Measurements from ENCODE around the gene ZNF629.
A peak's percentile ranks its signal among the peaks of the same experiment; 100 is the strongest.

Gene ZNF629

GRCh38 chr16:30782486-30783279, 4.3 kb downstream of the ZNF629 start:
- H3K9me3 Mint-ChIP-seq, result no peaks in the 10 kb centered on the region
- DNase-seq (ENCODE audit: low spot score in 2 of 2) (no peak), ATAC-seq (replicated peaks; ENCODE audit: extremely low read depth, poor library complexity, severe bottlenecking) (no peak)
- peaks cover 4% of the 10 kb centered on the region for H3K36me3 Mint-ChIP-seq (ENCODE audit: insufficient read depth)
- H3K27me3 Mint-ChIP-seq, result peaks cover 23% of the 10 kb centered on the region
- no peak overlapping the region for H3K4me3 Mint-ChIP-seq
- H3K4me1 Mint-ChIP-seq, result peaks cover 11% of the 10 kb centered on the region
- no peak overlapping the region for H3K27ac Mint-ChIP-seq (ENCODE audit: low read depth)

DNA sequence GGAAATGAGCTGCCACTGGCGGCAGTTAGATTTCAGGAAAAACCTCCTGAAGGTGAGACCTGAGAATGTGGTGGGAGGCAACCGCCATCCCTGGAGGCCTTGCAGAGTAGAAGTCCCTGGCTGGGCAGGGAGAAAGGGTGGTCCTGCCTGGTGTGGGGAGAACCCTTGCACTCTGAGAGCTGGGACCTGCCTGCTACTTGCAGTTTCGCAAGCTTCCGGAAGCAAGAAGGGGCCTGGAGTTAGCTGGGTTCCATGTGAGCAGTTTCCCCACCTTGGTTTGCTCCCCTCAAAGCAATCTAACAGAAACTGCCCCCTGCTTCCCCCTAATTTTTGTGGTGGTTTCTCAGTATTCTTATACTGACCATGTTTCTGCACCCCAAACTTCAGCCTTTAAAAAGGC, 6.5 kb downstream of the ZNF629 start:
- no peak for ATAC-seq (replicated peaks; ENCODE audit: extremely low read depth, poor library complexity, severe bottlenecking)
- no peak overlapping the region for H3K27ac Mint-ChIP-seq (ENCODE audit: low read depth)
- H3K27me3 Mint-ChIP-seq, result peaks cover 8% of the 10 kb centered on the region
- no peak overlapping the region for H3K4me3 Mint-ChIP-seq
- peaks cover 2% of the 10 kb centered on the region for H3K36me3 Mint-ChIP-seq (ENCODE audit: insufficient read depth)
- peaks cover 17% of the 10 kb centered on the region for H3K4me1 Mint-ChIP-seq
- no peaks in the 10 kb centered on the region for H3K9me3 Mint-ChIP-seq
- no peak for DNase-seq (ENCODE audit: low spot score in 2 of 2)

GRCh38 chr16:30780021-30780420, 7.0 kb downstream of the ZNF629 start:
- H3K27ac Mint-ChIP-seq (ENCODE audit: low read depth), result no peak overlapping the region
- no peak for ATAC-seq (replicated peaks; ENCODE audit: extremely low read depth, poor library complexity, severe bottlenecking)

GRCh38 chr16:30779596-30779995, 7.4 kb downstream of the ZNF629 start:
- peaks cover 6% of the 10 kb centered on the region for H3K36me3 Mint-ChIP-seq (ENCODE audit: insufficient read depth)
- peaks cover 21% of the 10 kb centered on the region for H3K4me1 Mint-ChIP-seq
- H3K4me3 Mint-ChIP-seq, result no peak overlapping the region
- H3K27me3 Mint-ChIP-seq, result no peaks in the 10 kb centered on the region
- no peaks in the 10 kb centered on the region for H3K9me3 Mint-ChIP-seq
- H3K27ac Mint-ChIP-seq (ENCODE audit: low read depth), result no peak overlapping the region
- no peak for ATAC-seq (replicated peaks; ENCODE audit: extremely low read depth, poor library complexity, severe bottlenecking)
- DNase-seq (ENCODE audit: low spot score in 2 of 2), result no peak

More at GRCh38 chr16:30780021-30780420, 7.0 kb downstream of the ZNF629 start:
- Mint-ChIP-seq H3K9me3 (no peaks in the 10 kb centered on the region), H3K27me3 (peaks cover 3% of the 10 kb centered on the region), H3K36me3 (ENCODE audit: insufficient read depth) (peaks cover 6% of the 10 kb centered on the region), H3K4me3 (no peak overlapping the region), H3K4me1 (peaks cover 17% of the 10 kb centered on the region)
- DNase-seq (ENCODE audit: low spot score in 2 of 2), result no peak

GRCh38 chr16:30778549-30779244, 8.3 kb downstream of the ZNF629 start:
- no peak overlapping the region for H3K27ac Mint-ChIP-seq (ENCODE audit: low read depth)
- ATAC-seq (replicated peaks; ENCODE audit: extremely low read depth, poor library complexity, severe bottlenecking) (no peak), DNase-seq (ENCODE audit: low spot score in 2 of 2) (no peak)
- no peaks in the 10 kb centered on the region for H3K9me3 Mint-ChIP-seq
- H3K4me3 Mint-ChIP-seq, result no peak overlapping the region
- no peaks in the 10 kb centered on the region for H3K27me3 Mint-ChIP-seq
- H3K4me1 Mint-ChIP-seq, result peaks cover 23% of the 10 kb centered on the region
- H3K36me3 Mint-ChIP-seq (ENCODE audit: insufficient read depth), result peaks cover 7% of the 10 kb centered on the region

GRCh38 chr16:30777591-30778297, 9.3 kb downstream of the ZNF629 start:
- Mint-ChIP-seq H3K4me1 (peaks cover 30% of the 10 kb centered on the region), H3K4me3 (no peak overlapping the region), H3K9me3 (no peaks in the 10 kb centered on the region), H3K27me3 (no peaks in the 10 kb centered on the region), H3K36me3 (ENCODE audit: insufficient read depth) (peaks cover 10% of the 10 kb centered on the region), H3K27ac (ENCODE audit: low read depth) (no peak overlapping the region)
- DNase-seq (ENCODE audit: low spot score in 2 of 2) (no peak), ATAC-seq (replicated peaks; ENCODE audit: extremely low read depth, poor library complexity, severe bottlenecking) (no peak)

DNA sequence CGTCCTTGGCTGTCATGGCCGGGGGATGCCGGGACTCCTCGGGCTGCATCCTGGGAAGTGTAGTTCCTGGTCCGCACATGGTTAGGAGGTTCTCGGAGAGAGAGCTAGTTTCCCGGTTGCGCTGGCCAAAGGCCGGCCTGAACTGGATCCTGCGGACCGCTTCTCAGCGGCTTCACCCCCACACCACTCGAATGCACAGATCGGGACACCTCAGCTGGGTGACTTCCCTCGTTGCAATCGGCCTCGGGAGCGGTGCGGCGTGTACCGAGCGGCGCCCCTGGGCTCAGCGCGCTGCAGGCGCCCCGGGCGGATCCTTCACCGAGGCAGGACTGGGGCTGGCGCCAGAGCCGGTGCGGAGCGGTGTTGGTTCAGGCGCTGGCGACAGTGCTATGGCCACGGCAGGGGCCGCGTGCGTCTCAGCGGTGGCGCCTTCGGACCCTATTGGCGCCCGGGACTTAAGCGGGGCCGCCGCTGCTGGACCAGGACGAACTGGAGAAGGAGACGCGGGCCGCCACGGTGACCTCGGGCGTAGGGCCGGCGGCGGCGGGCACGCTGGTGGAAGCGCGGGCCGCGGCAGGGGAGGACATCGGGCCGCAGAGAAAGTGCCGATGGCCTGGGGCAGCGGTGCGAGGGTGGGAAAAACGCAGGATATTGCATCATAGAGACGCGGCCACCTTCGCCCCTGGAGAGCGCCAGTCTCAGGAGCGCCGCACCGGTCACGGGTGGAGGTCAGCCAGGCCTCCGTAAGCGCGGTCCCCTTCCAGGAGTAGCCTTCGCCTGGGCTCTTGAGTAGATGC, 11.4 kb downstream of the ZNF629 start:
- peaks cover 37% of the 10 kb centered on the region for H3K4me1 Mint-ChIP-seq
- H3K36me3 Mint-ChIP-seq (ENCODE audit: insufficient read depth), result peaks cover 17% of the 10 kb centered on the region
- no peaks in the 10 kb centered on the region for H3K9me3 Mint-ChIP-seq
- ATAC-seq (replicated peaks; ENCODE audit: extremely low read depth, poor library complexity, severe bottlenecking) (peak; percentile 80), DNase-seq (ENCODE audit: low spot score in 2 of 2) (no peak)
- H3K27me3 Mint-ChIP-seq, result no peaks in the 10 kb centered on the region
- H3K27ac Mint-ChIP-seq (ENCODE audit: low read depth), result peak overlapping the region; percentile 57
- peak overlapping the region; percentile 79 for H3K4me3 Mint-ChIP-seq

DNA sequence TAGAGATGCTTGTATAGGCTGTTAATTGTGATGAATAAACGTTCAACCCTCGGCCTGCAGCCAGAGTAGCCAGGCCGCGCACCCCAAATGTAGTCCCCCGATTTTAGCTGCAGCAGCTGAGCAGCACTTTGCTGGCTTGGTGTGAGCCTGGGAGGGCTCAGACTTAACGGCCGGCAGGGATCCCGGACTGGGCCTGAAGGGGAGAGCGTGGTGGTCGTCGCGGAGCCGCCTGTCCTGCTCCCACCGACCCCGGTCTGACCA, 11.9 kb downstream of the ZNF629 start:
- DNase-seq (ENCODE audit: low spot score in 2 of 2) (no peak), ATAC-seq (replicated peaks; ENCODE audit: extremely low read depth, poor library complexity, severe bottlenecking) (no peak)
- Mint-ChIP-seq H3K36me3 (ENCODE audit: insufficient read depth) (peaks cover 22% of the 10 kb centered on the region), H3K4me1 (peaks cover 37% of the 10 kb centered on the region), H3K9me3 (no peaks in the 10 kb centered on the region), H3K27ac (ENCODE audit: low read depth) (peak overlapping the region; percentile 57), H3K4me3 (peak overlapping the region; percentile 79), H3K27me3 (no peaks in the 10 kb centered on the region)

GRCh38 chr16:30774367-30775130, 12.5 kb downstream of the ZNF629 start:
- Mint-ChIP-seq H3K27me3 (no peaks in the 10 kb centered on the region), H3K4me1 (peaks cover 37% of the 10 kb centered on the region), H3K4me3 (peak overlapping the region; percentile 79), H3K27ac (ENCODE audit: low read depth) (peak overlapping the region; percentile 57), H3K9me3 (no peaks in the 10 kb centered on the region), H3K36me3 (ENCODE audit: insufficient read depth) (peaks cover 24% of the 10 kb centered on the region)
- DNase-seq (ENCODE audit: low spot score in 2 of 2) (no peak), ATAC-seq (replicated peaks; ENCODE audit: extremely low read depth, poor library complexity, severe bottlenecking) (no peak)

GRCh38 chr16:30773826-30774225, 13.2 kb downstream of the ZNF629 start:
- DNase-seq (ENCODE audit: low spot score in 2 of 2) (no peak), ATAC-seq (replicated peaks; ENCODE audit: extremely low read depth, poor library complexity, severe bottlenecking) (no peak)
- peaks cover 44% of the 10 kb centered on the region for H3K4me1 Mint-ChIP-seq
- no peaks in the 10 kb centered on the region for H3K27me3 Mint-ChIP-seq
- no peaks in the 10 kb centered on the region for H3K9me3 Mint-ChIP-seq
- peaks cover 32% of the 10 kb centered on the region for H3K36me3 Mint-ChIP-seq (ENCODE audit: insufficient read depth)
- H3K4me3 Mint-ChIP-seq, result no peak overlapping the region
- H3K27ac Mint-ChIP-seq (ENCODE audit: low read depth), result no peak overlapping the region

- DNase-seq (ENCODE audit: low spot score in 2 of 2), result no peak
- ATAC-seq (replicated peaks; ENCODE audit: extremely low read depth, poor library complexity, severe bottlenecking), result no peak
- no peak overlapping the region for H3K4me3 Mint-ChIP-seq
- H3K36me3 Mint-ChIP-seq (ENCODE audit: insufficient read depth), result peaks cover 48% of the 10 kb centered on the region
- H3K4me1 Mint-ChIP-seq, result peaks cover 57% of the 10 kb centered on the region
- H3K27me3 Mint-ChIP-seq, result no peaks in the 10 kb centered on the region
- H3K9me3 Mint-ChIP-seq, result no peaks in the 10 kb centered on the region
- H3K27ac Mint-ChIP-seq (ENCODE audit: low read depth), result no peak overlapping the region
Measured at GRCh38 chr16:30771726-30772125, 15.3 kb downstream of the ZNF629 start.
